Neural cell (in vitro differentiated cells): ENCODE data around the gene ACBD3. TPM values are rescaled to one million over a fixed set of nuclear protein-coding genes. Genes with fewer than 3 reads are reported as not detected.

Experiments
- H2AFZ ChIP-seq: fragments of 200-600, 300-800 bp; sonication (generic), shearing (Covaris generic); 2 replicates; pipeline ENCODE4 v1.6.0; 2014; ENCODE audit warnings: low read depth, mild to moderate bottlenecking, antibody characterized with exemption, low read length, moderate library complexity
- H3F3A ChIP-seq: fragments of 200-600 bp; shearing (Covaris generic); 2 replicates; pipeline ENCODE4 v1.6.1; 2016; ENCODE audit warnings: mild to moderate bottlenecking, moderate library complexity, mixed read lengths, antibody characterized with exemption, low read length; ENCODE audit not compliant: insufficient read depth, poor library complexity, severe bottlenecking
- H3K27ac ChIP-seq: fragments of 200-600, 300-800 bp; sonication (generic), shearing (Covaris generic); 2 replicates; pipeline ENCODE4 v1.5.1; 2014; ENCODE audit warnings: mild to moderate bottlenecking, low read length, moderate library complexity
- H3K27me3 ChIP-seq: fragments of 300-800, 200-600 bp; sonication (generic), shearing (Covaris generic); 2 replicates; pipeline ENCODE4 v1.6.0; 2014; ENCODE audit warnings: mild to moderate bottlenecking, low read depth, low read length, moderate library complexity; ENCODE audit not compliant: insufficient read depth
- H3K36me3 ChIP-seq: fragments of 300-800, 200-600 bp; sonication (generic), shearing (Covaris generic); 2 replicates; pipeline ENCODE4 v1.5.1; 2014; ENCODE audit warnings: mild to moderate bottlenecking, antibody characterized with exemption, low read length, moderate library complexity; ENCODE audit not compliant: insufficient read depth
- H3K4me2 ChIP-seq: fragments of 300-800, 200-600 bp; sonication (generic), shearing (Covaris generic); 2 replicates; pipeline ENCODE4 v1.6.0; 2014; ENCODE audit warnings: mild to moderate bottlenecking, low read length
- H3K4me3 ChIP-seq: fragments of 300-800, 200-600 bp; sonication (generic), shearing (Covaris generic); 2 replicates; pipeline ENCODE4 v1.5.1; 2014; ENCODE audit warnings: mild to moderate bottlenecking, low read length, moderate library complexity
- H3K79me2 ChIP-seq: fragments of 200-600 bp; shearing (Covaris generic); replicated peaks from 2 replicates; pipeline ENCODE4 v1.6.0; 2014; ENCODE audit warnings: mild to moderate bottlenecking, low read length, moderate library complexity; ENCODE audit not compliant: insufficient read depth
- H3K9ac ChIP-seq: fragments of 300-800, 200-600 bp; sonication (generic), shearing (Covaris generic); 2 replicates; pipeline ENCODE4 v1.6.1; 2016; ENCODE audit warnings: mild to moderate bottlenecking, low read length, mixed read lengths
- H3K9me2 ChIP-seq: fragments of 200-600 bp; shearing (Covaris generic); 2 replicates; pipeline ENCODE4 v1.6.1; 2016; ENCODE audit warnings: mild to moderate bottlenecking, low read length, mixed read lengths; ENCODE audit not compliant: insufficient read depth
- H3K9me3 ChIP-seq: fragments of 200-600, 300-800 bp; sonication (generic), shearing (Covaris generic); 2 replicates; pipeline ENCODE4 v1.6.1; 2016; ENCODE audit warnings: mild to moderate bottlenecking, mixed run types, low read length, moderate library complexity, mixed read lengths
- H4K20me1 ChIP-seq: fragments of 200-600 bp; shearing (Covaris generic); 2 replicates; pipeline ENCODE4 v1.6.1; 2016; ENCODE audit warnings: mild to moderate bottlenecking, mixed run types; ENCODE audit not compliant: insufficient read depth
- CTCF ChIP-seq: fragments of 450-650 bp; IDR thresholded peaks from 2 replicates; pipeline ENCODE4 v1.5.1; 2014; ENCODE audit warnings: antibody characterized with exemption, mild to moderate bottlenecking, moderate library complexity; ENCODE audit not compliant: poor library complexity, severe bottlenecking
- EP300 ChIP-seq: fragments of 450-650 bp; conservative IDR thresholded peaks from 2 replicates; pipeline ENCODE4 v1.6.1; 2014; ENCODE audit warnings: antibody characterized with exemption, mild to moderate bottlenecking, moderate library complexity; ENCODE audit not compliant: poor library complexity, severe bottlenecking
- EZH2 ChIP-seq: fragments of 200-600, 300-800 bp; shearing (Covaris generic), sonication (generic); IDR thresholded peaks from 2 replicates; pipeline ENCODE4 v1.6.1; 2014; ENCODE audit warnings: antibody characterized with exemption, low read length, borderline replicate concordance, mild to moderate bottlenecking; ENCODE audit not compliant: insufficient read depth, poor library complexity, severe bottlenecking
- MXI1 ChIP-seq: fragments of 450-650 bp; conservative IDR thresholded peaks from 2 replicates; pipeline ENCODE4 v1.6.1; 2014; ENCODE audit warnings: antibody characterized with exemption, mild to moderate bottlenecking; ENCODE audit not compliant: poor library complexity, severe bottlenecking
- POLR2AphosphoS5 ChIP-seq: IDR thresholded peaks from 2 replicates; pipeline ENCODE4 v1.6.1; 2012
- RAD21 ChIP-seq: fragments of 450-650 bp; conservative IDR thresholded peaks from 2 replicates; pipeline ENCODE4 v1.6.1; 2014; ENCODE audit warnings: antibody characterized with exemption, mild to moderate bottlenecking, moderate library complexity
- REST ChIP-seq: IDR thresholded peaks from 2 replicates; pipeline ENCODE4 v1.6.1; 2012; ENCODE audit warnings: borderline replicate concordance
- SMC3 ChIP-seq: fragments of 450-650 bp; conservative IDR thresholded peaks from 2 replicates; pipeline ENCODE4 v1.6.1; 2014; ENCODE audit warnings: antibody characterized with exemption, mild to moderate bottlenecking, moderate library complexity; ENCODE audit not compliant: poor library complexity
- TAF1 ChIP-seq: IDR thresholded peaks from 2 replicates; pipeline ENCODE4 v1.6.1; 2012; ENCODE audit warnings: low read depth
- polyA plus RNA-seq: library from polyadenylated mRNA; depleted of rRNA; stranded (reverse); fragments of >200 nt; gene quantifications from 2 replicates; pipeline ENCODE4 v1.2.3, GENCODE V29; 2014

ACBD3 gene
- polyA plus RNA-seq, 1 donor from 2014 or later, result 30.8 TPM

GRCh38 chr1:226129230-226129629, 57.3 kb downstream of the ACBD3 start (continued):
- TF ChIP-seq CTCF (no peak), TAF1 (no peak)

- Histone ChIP-seq H4K20me1 (no peaks in the 10 kb centered on the region), H3K79me2 (no peaks in the 10 kb centered on the region), H3K27me3 (no peaks in the 10 kb centered on the region), H3F3A (no peaks in the 10 kb centered on the region), H3K4me2 (no peak overlapping the region), H3K9me3 (no peaks in the 10 kb centered on the region), H3K4me3 (no peak overlapping the region), H3K27ac (no peak overlapping the region), H2AFZ (no peak overlapping the region), H3K9ac (no peak overlapping the region), H3K36me3 (no peaks in the 10 kb centered on the region), H3K9me2 (no peaks in the 10 kb centered on the region)
- TF ChIP-seq RAD21, result no peak
- no peak for TF ChIP-seq EZH2
- no peak for TF ChIP-seq SMC3
- no peak for TF ChIP-seq MXI1
- TF ChIP-seq TAF1, result no peak
- TF ChIP-seq CTCF, result no peak
- TF ChIP-seq REST, result no peak
- no peak for TF ChIP-seq POLR2AphosphoS5
- TF ChIP-seq EP300, result no peak
Measured at GRCh38 chr1:226128487-226129075, 58.0 kb downstream of the ACBD3 start.
